ENCODE results near the gene OLFML2B.

OLFML2B gene

GRCh38 chr1:161986328-161986727 is 37.3 kb downstream of the OLFML2B start:
- no peak overlapping the region for H3K4me3 ChIP-seq (ENCODE audit: low read depth, low read length)
- no peak for DNase-seq (ENCODE audit: low read depth)

GRCh38 chr1:161985301-161985822 is 38.3 kb downstream of the OLFML2B start:
- DNase-seq (ENCODE audit: low read depth), result no peak
- H3K4me3 ChIP-seq (ENCODE audit: low read depth, low read length), result no peak overlapping the region

- DNase-seq (ENCODE audit: low read depth), result no peak
- H3K4me3 ChIP-seq (ENCODE audit: low read depth, low read length), result no peak overlapping the region
These were observed 39.9 kb downstream of the OLFML2B start for GRCh38 chr1:161983725-161984124.

- no peak overlapping the region for H3K4me3 ChIP-seq (ENCODE audit: low read depth, low read length)
- no peak for DNase-seq (ENCODE audit: low read depth)
These were observed 40.8 kb downstream of the OLFML2B start for GRCh38 chr1:161982917-161983316.

DNA sequence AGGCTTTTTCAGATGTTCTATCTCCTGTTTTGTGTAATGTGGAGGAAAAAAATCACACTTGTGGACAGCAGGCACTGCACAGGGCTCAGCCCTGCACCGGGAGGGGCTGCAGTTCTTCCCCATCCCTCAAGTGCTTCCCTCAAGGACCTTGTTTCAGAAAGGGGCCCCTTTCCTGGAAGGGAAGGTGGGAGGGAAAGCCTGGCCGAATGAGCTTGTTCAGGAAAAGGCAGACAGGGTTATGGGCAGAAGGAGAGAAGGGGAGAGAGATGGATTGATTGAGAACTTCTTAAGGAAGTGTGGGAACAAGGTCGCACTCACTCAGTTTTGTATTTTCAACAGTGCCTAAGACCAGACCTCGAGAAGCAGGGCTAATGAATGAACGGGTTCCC is 41.2 kb downstream of the OLFML2B start:
- DNase-seq (ENCODE audit: low read depth), result no peak
- H3K4me3 ChIP-seq (ENCODE audit: low read depth, low read length), result no peak overlapping the region

- H3K4me3 ChIP-seq (ENCODE audit: low read depth, low read length), result no peak overlapping the region
- no peak for DNase-seq (ENCODE audit: low read depth)
These were observed 41.7 kb downstream of the OLFML2B start for GRCh38 chr1:161981735-161982506.

DNA sequence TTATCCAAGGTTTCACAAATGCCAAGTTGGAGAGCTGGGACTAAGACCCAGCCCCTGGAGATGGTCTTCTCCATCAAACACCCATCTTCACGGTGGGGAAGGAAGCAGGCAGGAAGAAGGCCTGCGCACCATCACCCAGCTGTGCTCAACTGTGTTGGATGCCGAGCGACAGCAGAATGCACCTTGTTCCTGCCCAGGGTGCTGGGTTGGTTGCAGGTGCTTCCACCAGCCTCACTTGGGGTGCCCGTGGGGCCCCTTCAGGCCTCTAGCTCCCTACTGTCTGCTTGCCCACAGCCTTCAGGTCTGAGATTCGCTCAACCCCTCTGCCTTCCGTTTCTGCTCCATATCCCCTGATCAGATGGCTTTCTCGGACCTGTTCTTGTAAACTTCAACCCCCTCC is 42.5 kb downstream of the OLFML2B start:
- no peak for DNase-seq (ENCODE audit: low read depth)
- H3K4me3 ChIP-seq (ENCODE audit: low read depth, low read length), result no peak overlapping the region

GRCh38 chr1:161978011-161978790 is 45.5 kb downstream of the OLFML2B start:
- DNase-seq (ENCODE audit: low read depth), result no peak
- H3K4me3 ChIP-seq (ENCODE audit: low read depth, low read length), result no peak overlapping the region

- H3K4me3 ChIP-seq (ENCODE audit: low read depth, low read length), result no peak overlapping the region
- DNase-seq (ENCODE audit: low read depth), result no peak
These were observed 49.5 kb downstream of the OLFML2B start for GRCh38 chr1:161973924-161974845.

- no peak overlapping the region for H3K4me3 ChIP-seq (ENCODE audit: low read depth, low read length)
- no peak for DNase-seq (ENCODE audit: low read depth)
These were observed 50.8 kb downstream of the OLFML2B start for GRCh38 chr1:161972828-161973227.

GRCh38 chr1:161970633-161971032 is 53.0 kb downstream of the OLFML2B start:
- no peak for DNase-seq (ENCODE audit: low read depth)
- no peak overlapping the region for H3K4me3 ChIP-seq (ENCODE audit: low read depth, low read length)

- H3K4me3 ChIP-seq (ENCODE audit: low read depth, low read length), result no peak overlapping the region
- DNase-seq (ENCODE audit: low read depth), result no peak
These were observed 53.6 kb downstream of the OLFML2B start for GRCh38 chr1:161970036-161970435.

DNA sequence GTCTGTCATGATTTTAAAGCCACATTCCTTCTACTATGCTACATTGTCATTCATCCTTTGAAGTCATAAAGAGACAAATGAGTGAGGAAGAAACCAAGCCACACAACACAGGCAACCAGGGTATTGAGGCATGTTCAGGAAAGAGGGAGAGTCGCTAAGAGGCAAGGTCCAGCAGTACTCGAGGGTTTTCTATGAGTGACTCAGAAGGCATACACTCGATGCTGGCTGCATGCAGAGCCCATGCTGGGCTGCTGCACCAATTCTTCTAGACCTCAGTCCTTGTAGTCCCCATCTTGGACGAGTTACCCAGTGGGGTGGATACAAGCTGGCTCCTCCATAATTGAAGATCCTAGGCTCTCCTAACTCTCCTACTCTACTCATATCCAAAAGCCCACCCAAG is 57.6 kb downstream of the OLFML2B start:
- no peak for DNase-seq (ENCODE audit: low read depth)

GRCh38 chr1:161962091-161962887 is 61.4 kb downstream of the OLFML2B start:
- DNase-seq (ENCODE audit: low read depth), result peak; percentile 72
- H3K4me3 ChIP-seq (ENCODE audit: low read depth, low read length), result peak overlapping the region; percentile 23

More for the DNA sequence above, 57.6 kb downstream of the OLFML2B start:
- H3K4me3 ChIP-seq (ENCODE audit: low read depth, low read length), result no peak overlapping the region

- no peak overlapping the region for H3K4me3 ChIP-seq (ENCODE audit: low read depth, low read length)
- no peak for DNase-seq (ENCODE audit: low read depth)
These were observed 65.2 kb downstream of the OLFML2B start for GRCh38 chr1:161958425-161958824.

- H3K4me3 ChIP-seq (ENCODE audit: low read depth, low read length), result no peak overlapping the region
- no peak for DNase-seq (ENCODE audit: low read depth)
These were observed 66.7 kb downstream of the OLFML2B start for GRCh38 chr1:161956930-161957329.

DNA sequence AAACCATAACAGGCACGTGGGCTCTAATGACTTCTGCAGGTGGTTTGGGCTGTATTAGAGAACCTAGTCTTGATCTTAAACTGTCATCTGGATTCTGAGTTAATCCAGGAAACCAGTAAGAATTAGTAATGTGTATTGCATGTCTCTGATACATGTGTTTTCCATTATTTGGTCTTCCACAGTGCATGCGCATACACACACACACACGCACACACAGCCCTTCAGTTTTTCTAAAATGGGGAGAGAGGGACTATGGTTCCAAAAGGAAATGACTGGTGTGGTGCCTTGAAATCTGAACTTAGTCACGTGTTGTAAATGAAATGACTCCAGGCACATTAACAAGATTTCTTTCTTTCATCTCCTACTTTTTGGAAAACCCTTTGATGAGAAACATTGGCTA is 67.6 kb downstream of the OLFML2B start:
- peak; percentile 80 for DNase-seq (ENCODE audit: low read depth)
- no peak overlapping the region for H3K4me3 ChIP-seq (ENCODE audit: low read depth, low read length)

DNA sequence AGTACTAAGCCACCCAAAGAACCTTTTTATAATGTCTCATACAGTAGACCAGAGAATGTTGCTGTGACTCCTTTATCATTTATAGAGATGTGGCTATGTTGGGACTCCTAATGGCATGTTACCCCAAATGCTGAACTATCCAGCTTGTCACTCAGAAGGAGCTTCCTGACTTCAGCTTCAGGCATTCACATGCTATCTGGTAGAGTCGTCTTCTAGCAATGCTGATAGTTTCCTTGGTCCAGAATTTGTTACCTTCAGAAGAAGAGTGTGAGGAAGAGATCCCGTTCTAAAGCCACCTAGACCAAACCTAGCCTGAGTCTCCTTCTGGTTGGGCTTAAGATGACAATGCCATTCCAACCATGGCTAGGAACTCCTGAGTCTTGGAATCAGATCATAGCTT is 68.1 kb downstream of the OLFML2B start:
- no peak for DNase-seq (ENCODE audit: low read depth)
- H3K4me3 ChIP-seq (ENCODE audit: low read depth, low read length), result no peak overlapping the region

GRCh38 chr1:161954466-161954865 is 69.2 kb downstream of the OLFML2B start:
- no peak for DNase-seq (ENCODE audit: low read depth)
- H3K4me3 ChIP-seq (ENCODE audit: low read depth, low read length), result no peak overlapping the region
